ENCODE data around the gene THBS4. TPM values are rescaled to one million over a fixed set of nuclear protein-coding genes. Genes with fewer than 3 reads are reported as not detected.

THBS4 gene
- total and polyA plus RNA-seq, 5 experiments from 2014 or later = 0.52 to 0.68 TPM; not detected in 3

DNA sequence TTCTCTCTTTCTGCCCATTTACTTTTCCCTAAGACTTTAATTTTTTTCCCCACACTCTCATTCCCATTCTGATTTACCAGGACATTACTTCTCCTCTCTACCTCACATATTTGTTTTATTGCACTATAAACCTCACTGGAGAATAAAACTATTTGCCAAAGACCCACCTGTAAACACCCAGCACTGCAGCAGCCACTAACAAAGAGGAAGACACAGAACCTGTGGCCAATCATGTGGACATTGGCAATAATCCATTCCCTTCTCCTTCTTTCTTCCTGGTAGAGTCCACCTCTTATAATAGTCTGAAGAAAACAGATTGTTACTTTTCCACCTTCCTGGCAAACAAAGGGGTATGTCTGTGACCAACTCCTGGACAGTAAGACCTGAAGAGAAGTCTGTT lies 8.3 kb upstream of the THBS4 start:
- Mint-ChIP-seq H3K4me3 (no peak overlapping the region), H3K27me3 (peaks cover 0 to 7% (median 3%) of the 10 kb centered on the region in 5 donors), H3K36me3 (no peaks in the 10 kb centered on the region), H3K4me1 (peaks cover 2 to 23% (median 13%) of the 10 kb centered on the region in 4 donors), H3K27ac (no peak overlapping the region), H3K9me3 (no peaks in the 10 kb centered on the region)
- POLR2A ChIA-PET = no interaction called here
- DNase-seq (no peak), ATAC-seq (no peak)

DNA sequence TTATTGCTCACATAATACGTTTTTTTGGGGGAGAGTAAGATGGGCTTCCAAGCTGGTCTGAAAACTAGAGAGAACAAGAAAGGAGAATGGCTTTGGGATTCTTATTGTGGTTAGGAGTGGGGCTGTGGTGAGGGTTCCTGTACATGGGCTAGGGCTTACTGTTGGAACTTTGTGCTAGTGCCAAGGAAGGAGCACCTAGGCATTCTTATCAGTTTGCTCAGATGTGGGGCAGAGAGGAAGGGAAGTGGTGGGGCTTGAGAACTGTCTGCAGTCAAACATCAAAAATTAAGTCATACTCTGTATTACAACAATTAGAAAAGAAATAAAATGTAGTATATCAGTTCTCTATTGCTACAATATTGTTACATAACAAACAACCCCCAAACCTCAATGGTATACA lies 4.0 kb upstream of the THBS4 start:
- POLR2A ChIA-PET = no interaction called here
- DNase-seq (peak in 1 of 10 donors; percentile 12), ATAC-seq (peak in 1 of 2 donors; percentile 64)
- Mint-ChIP-seq H3K4me3 (peak overlapping the region in 1 of 10 donors; percentile 1), H3K4me1 (peaks cover 8 to 27% (median 15%) of the 10 kb centered on the region in 4 donors), H3K36me3 (peaks cover 0 to 4% (median 3%) of the 10 kb centered on the region in 3 donors), H3K9me3 (no peaks in the 10 kb centered on the region), H3K27ac (peak overlapping the region in 1 of 10 donors; percentile 53), H3K27me3 (peaks cover 17 to 39% (median 32%) of the 10 kb centered on the region in 5 donors)

DNA sequence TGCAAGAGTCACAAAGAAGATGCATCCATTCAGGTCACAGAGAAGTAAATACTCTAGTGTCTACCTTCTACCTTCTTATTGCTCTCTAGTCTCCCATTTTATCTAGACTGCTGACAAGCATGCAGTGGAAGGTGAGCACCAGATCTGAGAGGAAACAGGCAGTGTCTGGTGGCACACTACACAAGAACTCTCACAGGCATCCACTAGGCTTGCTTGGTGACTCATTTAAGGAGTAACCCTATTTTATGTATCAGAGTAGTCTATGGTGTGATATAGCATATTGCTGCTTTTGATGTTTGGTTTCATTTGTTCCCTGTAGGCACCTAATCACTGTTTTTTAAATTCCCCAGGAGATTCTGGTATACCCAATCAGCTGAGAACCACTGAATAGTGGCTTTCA lies 1.6 kb upstream of the THBS4 start:
- H3K27ac Mint-ChIP-seq = no peak overlapping the region
- peaks cover 5 to 20% (median 14%) of the 10 kb centered on the region in 4 donors for H3K4me1 Mint-ChIP-seq
- H3K4me3 Mint-ChIP-seq = no peak overlapping the region
- peaks cover 0 to 6% (median 4%) of the 10 kb centered on the region in 3 donors for H3K36me3 Mint-ChIP-seq
- POLR2A ChIA-PET = interaction anchor here (1.0 kb wide), 1 partner anchor 300 kb away, joined by 3 read pairs; no protein-coding TSS in a partner anchor
- no peaks in the 10 kb centered on the region for H3K9me3 Mint-ChIP-seq
- ATAC-seq (no peak), DNase-seq (no peak)
- peaks cover 27 to 52% (median 46%) of the 10 kb centered on the region in 5 donors for H3K27me3 Mint-ChIP-seq

DNA sequence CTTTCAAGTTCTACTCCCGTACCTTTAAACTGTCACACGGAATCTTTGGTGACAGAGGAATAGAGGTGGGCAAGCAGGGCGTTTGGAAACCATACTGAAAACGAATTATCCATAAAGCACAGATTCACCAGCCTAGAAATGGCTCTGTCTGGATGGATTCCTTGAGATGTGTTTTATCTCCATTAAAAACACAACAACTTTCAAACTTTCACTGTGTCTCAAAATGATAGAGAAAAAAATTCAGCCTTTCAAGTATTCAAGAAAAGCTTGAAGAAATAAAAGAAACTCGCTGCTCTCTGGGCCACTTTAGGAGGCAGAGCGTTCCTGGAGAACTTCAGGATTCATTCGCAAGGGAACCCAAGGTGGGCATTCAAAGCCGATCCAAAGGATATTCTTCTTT lies 589 bp upstream of the THBS4 start:
- peaks cover 28 to 57% (median 47%) of the 10 kb centered on the region in 5 donors for H3K27me3 Mint-ChIP-seq
- peak overlapping the region; percentile 50 to 84 (median 64) for H3K4me3 Mint-ChIP-seq
- H3K9me3 Mint-ChIP-seq = no peaks in the 10 kb centered on the region
- POLR2A ChIA-PET = interaction anchor here (1.0 kb wide), 1 partner anchor 301 kb away, joined by 3 read pairs; no protein-coding TSS in a partner anchor
- H3K36me3 Mint-ChIP-seq = peaks cover 0 to 6% (median 4%) of the 10 kb centered on the region in 3 donors
- ATAC-seq (no peak), DNase-seq (no peak)
- no peak overlapping the region for H3K27ac Mint-ChIP-seq
- peaks cover 5 to 20% (median 14%) of the 10 kb centered on the region in 4 donors for H3K4me1 Mint-ChIP-seq

DNA sequence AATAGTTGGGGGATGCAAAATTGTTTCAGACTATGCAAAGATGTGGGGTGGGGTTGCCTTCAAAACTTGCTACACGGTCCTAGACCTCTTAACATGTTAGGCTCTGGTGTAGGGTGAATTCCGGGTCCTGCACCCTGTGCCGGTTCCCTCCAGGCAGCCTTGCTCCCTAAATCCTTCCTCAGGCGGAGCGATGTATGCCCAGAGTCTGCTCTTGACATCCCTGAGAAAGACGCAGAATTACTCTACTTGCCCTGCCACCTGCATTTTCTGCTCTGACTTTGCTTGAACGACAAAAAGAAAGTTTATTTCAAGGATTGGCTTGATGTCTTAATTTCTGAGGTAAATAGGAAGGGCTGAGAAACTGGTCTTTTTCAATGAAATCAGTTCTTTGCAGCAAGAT lies 691 bp downstream of the THBS4 start:
- Mint-ChIP-seq H3K27me3 (peaks cover 30 to 67% (median 57%) of the 10 kb centered on the region in 5 donors), H3K4me3 (peak overlapping the region in 9 of 10 donors; percentile 24 to 76 (median 52)), H3K27ac (no peak overlapping the region), H3K9me3 (no peaks in the 10 kb centered on the region), H3K4me1 (peaks cover 5 to 19% (median 14%) of the 10 kb centered on the region in 4 donors), H3K36me3 (peaks cover 0 to 6% (median 4%) of the 10 kb centered on the region in 3 donors)
- DNase-seq (no peak), ATAC-seq (no peak)
- POLR2A ChIA-PET = no interaction called here

DNA sequence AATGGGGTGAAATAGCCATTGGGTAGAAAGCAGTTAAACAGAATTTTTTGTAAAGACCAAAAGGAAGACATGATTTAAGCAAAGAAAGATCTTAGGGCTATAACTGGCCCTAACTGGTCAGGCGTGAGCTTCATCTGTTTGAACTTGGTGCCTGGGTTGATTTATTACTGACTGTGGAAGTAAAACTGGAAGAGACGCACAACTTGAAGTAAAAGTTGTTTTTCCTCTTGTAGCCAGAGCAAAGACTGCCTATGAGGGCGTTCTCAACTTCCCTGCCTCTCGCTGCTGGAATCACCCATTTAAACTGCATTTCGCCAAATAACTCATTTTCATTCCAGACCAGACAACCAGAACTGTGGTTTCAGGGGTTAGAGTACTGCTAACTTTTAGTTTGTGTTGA lies 1.5 kb downstream of the THBS4 start:
- peaks cover 30 to 72% (median 63%) of the 10 kb centered on the region in 5 donors for H3K27me3 Mint-ChIP-seq
- H3K36me3 Mint-ChIP-seq = peaks cover 0 to 6% (median 4%) of the 10 kb centered on the region in 3 donors
- no peaks in the 10 kb centered on the region for H3K9me3 Mint-ChIP-seq
- ATAC-seq = no peak
- no peak overlapping the region for H3K27ac Mint-ChIP-seq
- H3K4me1 Mint-ChIP-seq = peaks cover 0 to 11% (median 9%) of the 10 kb centered on the region in 4 donors
- POLR2A ChIA-PET = no interaction called here
- DNase-seq = no peak
- no peak overlapping the region for H3K4me3 Mint-ChIP-seq

DNA sequence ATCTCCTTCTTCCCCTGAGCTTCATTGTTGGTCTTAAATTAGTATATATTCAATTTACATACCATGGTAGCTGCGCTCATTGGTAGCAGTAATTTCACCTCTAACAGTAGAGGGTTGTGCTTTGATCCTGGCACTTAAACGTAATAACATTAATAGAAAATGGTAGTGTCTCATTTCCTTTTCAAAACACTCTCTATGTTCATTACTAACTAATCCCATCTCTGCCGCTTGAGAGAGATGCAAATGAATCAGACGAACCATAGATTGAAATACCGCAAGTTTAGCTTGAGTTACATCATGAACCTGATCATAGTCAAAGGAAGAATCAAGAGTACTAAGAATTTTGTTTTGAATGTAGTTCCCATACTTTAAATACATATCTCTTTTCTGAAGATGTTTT lies 2.2 kb downstream of the THBS4 start:
- peaks cover 32 to 78% (median 66%) of the 10 kb centered on the region in 5 donors for H3K27me3 Mint-ChIP-seq
- H3K36me3 Mint-ChIP-seq = peaks cover 0 to 6% (median 4%) of the 10 kb centered on the region in 3 donors
- H3K4me3 Mint-ChIP-seq = no peak overlapping the region
- peaks cover 0 to 9% (median 8%) of the 10 kb centered on the region in 4 donors for H3K4me1 Mint-ChIP-seq
- no peak overlapping the region for H3K27ac Mint-ChIP-seq
- POLR2A ChIA-PET = no interaction called here
- no peaks in the 10 kb centered on the region for H3K9me3 Mint-ChIP-seq
- no peak for ATAC-seq
- no peak for DNase-seq

DNA sequence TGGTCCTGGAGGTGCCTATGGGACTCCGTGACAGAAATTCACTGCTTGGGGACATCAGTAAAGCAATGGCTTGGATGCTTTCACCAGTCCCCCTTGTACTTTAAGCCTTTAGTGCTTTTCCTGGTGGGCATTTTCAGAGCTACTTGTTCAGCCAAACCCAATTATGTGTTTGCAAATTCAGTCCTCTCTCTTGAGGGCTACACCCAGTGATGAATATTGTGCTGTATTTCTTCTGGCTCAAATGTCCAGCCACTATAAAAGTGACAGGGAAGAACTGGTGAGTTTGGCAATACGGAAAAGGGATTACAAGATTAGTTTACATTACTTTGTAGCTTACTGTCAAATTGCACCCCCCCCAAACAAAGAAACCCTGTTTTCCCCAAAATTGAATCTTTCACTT lies 4.5 kb downstream of the THBS4 start:
- POLR2A ChIA-PET = no interaction called here
- no peak for DNase-seq
- Mint-ChIP-seq H3K27ac (peak overlapping the region in 1 of 10 donors; percentile 18), H3K9me3 (no peaks in the 10 kb centered on the region), H3K4me3 (no peak overlapping the region), H3K4me1 (peaks cover 0 to 8% (median 7%) of the 10 kb centered on the region in 4 donors), H3K27me3 (peaks cover 28 to 76% (median 65%) of the 10 kb centered on the region in 5 donors), H3K36me3 (peaks cover 0 to 11% (median 11%) of the 10 kb centered on the region in 3 donors)
- no peak for ATAC-seq

DNA sequence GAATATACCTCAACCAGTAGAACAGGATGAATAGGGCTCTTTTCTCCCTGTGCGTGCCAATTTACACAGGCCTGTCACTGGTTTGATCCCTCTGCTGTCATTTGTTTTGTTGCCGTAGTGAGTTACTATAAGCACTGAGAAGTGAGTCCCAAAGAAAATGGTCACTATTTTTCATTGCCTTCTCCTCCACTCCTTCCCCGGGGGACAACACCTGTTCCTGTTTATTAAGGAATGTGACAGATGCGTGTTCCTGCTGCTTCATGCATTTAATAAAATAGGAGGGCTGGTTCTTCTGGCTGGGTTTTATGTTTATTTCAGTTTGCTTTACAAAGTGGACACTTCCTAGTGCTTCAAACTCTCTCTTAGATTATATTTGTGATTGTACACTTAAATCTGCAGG lies 6.4 kb downstream of the THBS4 start:
- no peak overlapping the region for H3K27ac Mint-ChIP-seq
- H3K4me3 Mint-ChIP-seq = no peak overlapping the region
- no peak for ATAC-seq
- peaks cover 19 to 80% (median 51%) of the 10 kb centered on the region in 5 donors for H3K27me3 Mint-ChIP-seq
- H3K9me3 Mint-ChIP-seq = no peaks in the 10 kb centered on the region
- DNase-seq = no peak
- H3K4me1 Mint-ChIP-seq = no peaks in the 10 kb centered on the region
- peaks cover 0 to 9% (median 7%) of the 10 kb centered on the region in 3 donors for H3K36me3 Mint-ChIP-seq
- POLR2A ChIA-PET = no interaction called here

DNA sequence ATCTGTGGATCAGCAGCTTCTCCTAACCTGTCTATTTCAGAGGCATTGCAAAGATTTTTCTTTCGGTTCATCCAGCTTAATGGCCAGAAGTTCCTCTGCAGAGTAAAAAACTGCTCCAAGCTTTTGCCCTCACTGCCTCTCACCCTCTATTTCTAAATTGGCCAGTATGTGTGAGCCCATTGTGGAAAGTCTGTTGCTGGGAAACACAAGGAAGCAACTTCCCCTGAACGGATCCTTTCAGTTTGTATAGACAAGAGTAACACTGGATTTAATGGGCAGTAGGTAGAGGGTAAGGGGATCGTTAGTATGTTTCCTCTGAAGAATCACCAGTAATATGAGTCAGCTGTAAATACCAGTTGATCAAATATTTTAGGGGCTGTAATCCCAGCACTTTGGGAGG lies 7.2 kb downstream of the THBS4 start:
- no peak for DNase-seq
- POLR2A ChIA-PET = interaction anchor here (0.5 kb wide), 1 partner anchor 786 kb away, joined by 3 read pairs; no protein-coding TSS in a partner anchor
- no peak overlapping the region for H3K4me3 Mint-ChIP-seq
- H3K4me1 Mint-ChIP-seq = no peaks in the 10 kb centered on the region
- H3K27ac Mint-ChIP-seq = no peak overlapping the region
- H3K36me3 Mint-ChIP-seq = peaks cover 0 to 9% (median 7%) of the 10 kb centered on the region in 3 donors
- H3K9me3 Mint-ChIP-seq = no peaks in the 10 kb centered on the region
- H3K27me3 Mint-ChIP-seq = peaks cover 15 to 72% (median 45%) of the 10 kb centered on the region in 5 donors
- ATAC-seq = no peak

DNA sequence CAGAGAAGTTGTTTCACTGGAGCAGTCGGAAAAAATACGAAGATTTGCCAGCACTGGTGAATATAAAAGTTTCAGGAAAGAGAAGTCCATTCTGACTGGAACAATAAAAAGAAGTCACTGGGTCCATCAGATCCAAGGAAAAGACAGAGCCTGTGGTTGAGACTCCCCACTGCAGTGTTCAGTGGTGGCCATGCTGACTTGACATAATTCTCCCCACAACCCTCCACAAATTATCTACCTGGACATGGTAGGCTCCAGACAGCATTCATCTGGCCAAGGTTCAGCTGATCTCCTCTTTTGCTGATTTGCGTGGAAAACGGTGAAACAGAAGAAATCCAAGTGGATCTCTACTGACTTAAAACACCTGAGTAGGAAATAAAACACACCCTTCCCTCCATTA lies 8.0 kb downstream of the THBS4 start:
- Mint-ChIP-seq H3K27me3 (peaks cover 13 to 70% (median 40%) of the 10 kb centered on the region in 5 donors), H3K4me3 (no peak overlapping the region), H3K36me3 (peaks cover 0 to 9% (median 7%) of the 10 kb centered on the region in 3 donors), H3K4me1 (no peaks in the 10 kb centered on the region), H3K27ac (no peak overlapping the region), H3K9me3 (no peaks in the 10 kb centered on the region)
- ATAC-seq (no peak), DNase-seq (no peak)
- POLR2A ChIA-PET = no interaction called here

DNA sequence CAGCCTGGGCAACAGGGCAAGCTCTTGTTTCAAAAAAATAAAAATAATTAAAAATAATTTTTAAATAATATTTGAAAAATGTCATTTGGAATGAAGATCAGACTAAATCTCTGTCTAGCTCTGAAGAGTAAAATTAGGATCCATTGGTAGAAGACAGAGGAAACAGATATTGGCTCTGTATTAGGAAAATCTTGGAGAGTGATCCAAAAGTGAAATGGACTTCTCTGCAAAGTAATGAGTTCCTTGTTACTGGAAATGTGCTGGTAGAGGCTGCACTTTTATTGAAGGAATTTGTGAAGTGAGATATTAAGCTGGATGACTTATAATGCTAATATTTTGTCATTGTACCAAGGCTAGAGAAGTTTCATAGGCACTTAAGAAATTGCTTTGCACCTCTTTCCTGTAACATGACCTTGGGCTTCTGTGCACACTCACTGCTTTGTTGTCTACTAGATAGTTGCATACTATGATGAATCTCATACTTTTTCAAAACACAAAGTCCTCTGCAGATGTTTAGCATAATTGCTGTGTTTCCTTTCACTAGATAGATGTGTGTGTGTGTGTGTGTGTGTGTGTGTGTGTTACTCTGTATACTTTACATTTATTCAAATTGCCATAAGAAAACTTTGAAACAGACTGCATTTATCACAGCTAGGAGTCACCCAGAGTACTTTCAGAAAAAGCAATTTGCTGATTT lies 13.1 kb downstream of the THBS4 start:
- no peak overlapping the region for H3K27ac Mint-ChIP-seq
- H3K36me3 Mint-ChIP-seq = peaks cover 0 to 4% (median under 1%) of the 10 kb centered on the region in 3 donors
- H3K9me3 Mint-ChIP-seq = no peaks in the 10 kb centered on the region
- ATAC-seq = no peak
- H3K4me1 Mint-ChIP-seq = no peaks in the 10 kb centered on the region
- H3K27me3 Mint-ChIP-seq = peaks cover 8 to 30% (median 14%) of the 10 kb centered on the region in 5 donors
- DNase-seq = no peak
- no peak overlapping the region for H3K4me3 Mint-ChIP-seq
- POLR2A ChIA-PET = interaction anchor here (0.6 to 0.7 kb wide), 2 partner anchors 387 to 999 kb away, joined by 3 to 4 read pairs; no protein-coding TSS in a partner anchor

DNA sequence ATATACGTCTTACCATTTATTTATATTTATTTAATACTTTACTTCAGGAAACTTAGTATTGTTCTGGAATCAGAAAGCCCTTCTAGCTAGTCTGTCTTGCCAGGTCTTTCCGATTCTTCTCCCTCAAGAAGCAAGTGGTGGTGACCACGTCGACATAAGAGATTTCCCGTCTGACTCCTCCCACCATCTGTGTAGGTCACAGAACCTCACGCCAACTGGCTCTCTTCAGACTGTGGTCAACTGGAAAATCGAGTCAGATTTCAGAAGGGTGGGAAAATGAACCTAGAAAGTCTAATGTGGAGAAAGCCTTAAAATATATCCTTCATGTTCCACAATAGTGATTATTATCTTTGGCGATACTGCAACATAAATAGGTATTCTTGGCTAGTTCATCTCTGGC lies 17.3 kb downstream of the THBS4 start:
- ATAC-seq = no peak
- Mint-ChIP-seq H3K36me3 (no peaks in the 10 kb centered on the region), H3K4me3 (no peak overlapping the region), H3K27me3 (peaks cover 0 to 9% (median 1%) of the 10 kb centered on the region in 5 donors), H3K9me3 (no peaks in the 10 kb centered on the region), H3K27ac (no peak overlapping the region), H3K4me1 (no peaks in the 10 kb centered on the region)
- POLR2A ChIA-PET = no interaction called here
- no peak for DNase-seq

Measured in naive thymus-derived CD8-positive, alpha-beta T cell (primary cell).